Ectodermal cell (in vitro differentiated cells): ENCODE measurements around the gene MPHOSPH9.

Experiments
- H3K27ac ChIP-seq: 2 replicates; pipeline ENCODE4 v1.7.0; 2013; ENCODE audit warnings: mild to moderate bottlenecking, low read depth, low read length; ENCODE audit not compliant: insufficient read depth, poor library complexity, severe bottlenecking
- H3K27me3 ChIP-seq: 2 replicates; pipeline ENCODE4 v1.7.0; 2013; ENCODE audit warnings: mild to moderate bottlenecking, low read length; ENCODE audit not compliant: insufficient read depth, control insufficient read depth, poor library complexity, severe bottlenecking
- H3K36me3 ChIP-seq: one replicate; pipeline ENCODE4 v1.7.0; 2013; ENCODE audit warnings: low read length; ENCODE audit not compliant: control insufficient read depth, insufficient read depth
- H3K4me1 ChIP-seq: one replicate; pipeline ENCODE4 v1.7.0; 2013; ENCODE audit warnings: low read length; ENCODE audit not compliant: control insufficient read depth, insufficient read depth
- H3K4me3 ChIP-seq: 2 replicates; pipeline ENCODE4 v1.7.0; 2013; ENCODE audit warnings: low read depth, low read length, control low read depth; ENCODE audit not compliant: insufficient read depth
- H3K9me3 ChIP-seq: 2 replicates; pipeline ENCODE4 v1.7.0; 2013; ENCODE audit warnings: mild to moderate bottlenecking, low read length, moderate library complexity; ENCODE audit not compliant: control insufficient read depth
- WGBS, 2 experiments: methylation state at CpG; one replicate each; pipeline ENCODE4 v1.1.7; 2013; ENCODE audit warnings: missing lambda C conversion rate in 2 of 2; 5-methylcytosine and 5-hydroxymethylcytosine counted together

Gene MPHOSPH9

DNA sequence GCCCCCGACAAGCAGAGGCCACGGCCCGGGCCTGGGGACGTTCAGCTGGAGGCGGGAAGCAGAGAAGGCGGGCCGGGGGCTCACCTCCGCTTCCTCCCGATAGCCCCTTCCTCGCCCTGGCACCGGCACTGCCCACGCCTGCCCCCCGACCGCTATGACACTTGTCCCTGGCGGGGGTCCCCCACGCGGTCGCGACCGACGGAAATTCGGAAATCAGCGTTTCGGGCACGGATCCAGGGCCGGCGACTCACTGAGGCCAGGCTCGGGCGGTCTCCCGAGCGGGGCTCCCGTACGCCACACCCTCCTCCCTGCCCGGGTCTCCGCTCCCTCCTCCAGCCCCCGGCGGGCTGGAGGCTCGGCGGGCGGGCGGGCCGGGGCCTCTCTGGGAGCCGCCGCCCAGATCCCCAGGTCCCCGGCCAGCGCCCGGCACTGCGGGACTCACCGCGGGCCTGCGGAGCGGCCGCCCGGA, 82.6 kb downstream of the MPHOSPH9 start:
- H3K36me3 ChIP-seq = peaks cover under 1% of the 10 kb centered on the region
- H3K27ac ChIP-seq = no peak overlapping the region
- H3K9me3 ChIP-seq = no peaks in the 10 kb centered on the region
- peak overlapping the region; percentile 38 for H3K4me3 ChIP-seq
- H3K4me1 ChIP-seq = no peaks in the 10 kb centered on the region
- WGBS, 2 experiments = 1% methylated on average over 54 of the region's 54 CpGs
- peaks cover 47% of the 10 kb centered on the region for H3K27me3 ChIP-seq

DNA sequence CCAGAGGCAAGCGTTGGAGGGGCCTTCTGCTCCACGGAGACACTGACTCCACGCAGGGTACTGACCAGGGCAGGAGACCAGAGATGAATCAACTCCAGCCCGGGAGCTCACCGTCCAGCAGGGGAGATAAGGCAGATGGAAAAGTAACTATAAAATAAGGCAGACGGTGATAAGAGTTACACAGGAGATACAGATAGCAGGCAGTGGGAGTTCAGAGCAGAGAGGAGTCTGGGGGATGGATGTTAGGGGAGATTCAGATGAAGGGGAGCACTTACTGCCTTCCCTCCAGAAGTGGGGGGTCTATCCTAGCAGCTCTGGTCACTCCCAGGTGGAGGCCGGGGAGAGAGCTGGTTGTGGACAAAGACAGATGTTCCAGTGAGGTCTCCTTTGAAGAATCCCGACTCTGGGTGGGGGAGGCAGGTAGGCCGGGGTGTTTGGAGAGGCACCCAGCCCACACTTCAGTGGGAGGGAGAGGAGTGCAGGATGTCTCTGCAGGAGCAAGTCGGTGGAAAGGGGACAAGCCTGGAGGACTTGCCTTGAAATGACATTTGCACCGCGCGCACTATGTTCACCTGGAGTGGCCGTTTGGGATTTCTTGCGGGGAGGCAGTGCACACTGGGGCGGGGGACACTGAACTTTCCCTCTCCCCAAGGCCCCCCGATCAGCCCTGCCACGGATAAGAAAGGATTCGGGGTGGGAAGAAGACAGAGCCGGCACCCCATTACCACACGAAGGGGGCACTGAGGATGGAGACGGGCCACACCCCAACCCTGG, 83.3 kb downstream of the MPHOSPH9 start:
- H3K9me3 ChIP-seq = no peaks in the 10 kb centered on the region
- H3K4me1 ChIP-seq = no peaks in the 10 kb centered on the region
- 39 to 45% methylated on average over 22 of the region's 22 CpGs for WGBS, 2 experiments
- H3K36me3 ChIP-seq = no peaks in the 10 kb centered on the region
- H3K27me3 ChIP-seq = peaks cover 47% of the 10 kb centered on the region
- peak overlapping the region; percentile 38 for H3K4me3 ChIP-seq
- no peak overlapping the region for H3K27ac ChIP-seq

DNA sequence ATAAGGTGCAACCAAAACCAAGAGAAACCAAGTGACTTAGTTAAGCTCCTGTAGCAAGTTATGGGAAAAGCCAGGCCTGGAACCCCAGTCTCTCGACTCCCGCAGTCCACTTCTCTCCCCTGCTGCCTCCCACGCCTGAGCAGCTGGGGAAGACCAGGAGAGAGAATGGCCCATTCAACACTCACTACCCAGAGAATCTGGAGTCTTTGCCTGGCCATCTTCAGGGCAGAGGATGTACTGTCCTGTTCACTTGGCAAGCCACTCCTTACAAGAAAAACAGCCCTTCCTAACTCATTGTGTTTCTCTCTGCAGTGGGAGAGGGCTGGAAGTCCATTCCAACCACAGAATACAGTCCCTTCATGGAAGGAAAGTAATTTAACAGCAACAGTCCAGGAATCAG, 83.9 kb downstream of the MPHOSPH9 start:
- Histone ChIP-seq H3K27ac (no peak overlapping the region), H3K36me3 (no peaks in the 10 kb centered on the region), H3K9me3 (no peaks in the 10 kb centered on the region), H3K4me1 (no peaks in the 10 kb centered on the region), H3K4me3 (no peak overlapping the region), H3K27me3 (peaks cover 47% of the 10 kb centered on the region)
- 83 to 88% methylated on average over 3 of the region's 3 CpGs for WGBS, 2 experiments

GRCh38 chr12:123148655-123149054, 84.3 kb downstream of the MPHOSPH9 start:
- Histone ChIP-seq H3K4me1 (no peaks in the 10 kb centered on the region), H3K27ac (no peak overlapping the region), H3K9me3 (no peaks in the 10 kb centered on the region), H3K36me3 (no peaks in the 10 kb centered on the region), H3K4me3 (no peak overlapping the region), H3K27me3 (peaks cover 47% of the 10 kb centered on the region)
- 76 to 79% methylated on average over 5 of the region's 5 CpGs for WGBS, 2 experiments

DNA sequence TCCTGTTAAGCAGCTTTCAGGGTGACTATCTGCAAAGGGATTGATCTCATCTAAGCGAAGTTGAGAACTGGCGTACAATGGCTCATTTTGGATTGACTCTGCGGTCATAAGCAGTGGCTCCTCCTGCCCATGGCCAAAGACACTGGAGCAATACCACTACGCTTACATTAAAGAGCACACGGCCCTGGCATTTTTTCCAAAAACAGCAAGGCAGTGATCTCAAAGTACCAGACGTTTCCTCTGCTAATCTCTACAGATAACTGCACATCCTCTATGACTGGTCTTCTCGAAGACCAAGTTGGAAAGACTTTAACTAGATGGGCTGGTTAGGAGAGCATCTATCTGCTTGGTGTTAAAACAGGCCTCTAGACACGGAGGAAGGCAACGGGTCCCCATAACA, 84.7 kb downstream of the MPHOSPH9 start:
- Histone ChIP-seq H3K27ac (no peak overlapping the region), H3K4me1 (no peaks in the 10 kb centered on the region), H3K36me3 (no peaks in the 10 kb centered on the region), H3K27me3 (peaks cover 47% of the 10 kb centered on the region), H3K4me3 (no peak overlapping the region), H3K9me3 (no peaks in the 10 kb centered on the region)
- WGBS, 2 experiments = 82% methylated on average over 9 of the region's 9 CpGs

GRCh38 chr12:123145211-123145610, 87.7 kb downstream of the MPHOSPH9 start:
- no peak overlapping the region for H3K27ac ChIP-seq
- H3K27me3 ChIP-seq = peaks cover 31% of the 10 kb centered on the region
- H3K4me3 ChIP-seq = no peak overlapping the region
- no peaks in the 10 kb centered on the region for H3K36me3 ChIP-seq
- H3K9me3 ChIP-seq = no peaks in the 10 kb centered on the region
- 88 to 100% methylated on average over 2 of the region's 2 CpGs for WGBS, 2 experiments
- H3K4me1 ChIP-seq = peaks cover 11% of the 10 kb centered on the region

GRCh38 chr12:123143736-123144461, 89.0 kb downstream of the MPHOSPH9 start:
- 93 to 94% methylated on average over 4 of the region's 4 CpGs for WGBS, 2 experiments
- no peak overlapping the region for H3K27ac ChIP-seq
- peaks cover 19% of the 10 kb centered on the region for H3K4me1 ChIP-seq
- no peaks in the 10 kb centered on the region for H3K36me3 ChIP-seq
- peaks cover 17% of the 10 kb centered on the region for H3K27me3 ChIP-seq
- no peaks in the 10 kb centered on the region for H3K9me3 ChIP-seq
- no peak overlapping the region for H3K4me3 ChIP-seq

DNA sequence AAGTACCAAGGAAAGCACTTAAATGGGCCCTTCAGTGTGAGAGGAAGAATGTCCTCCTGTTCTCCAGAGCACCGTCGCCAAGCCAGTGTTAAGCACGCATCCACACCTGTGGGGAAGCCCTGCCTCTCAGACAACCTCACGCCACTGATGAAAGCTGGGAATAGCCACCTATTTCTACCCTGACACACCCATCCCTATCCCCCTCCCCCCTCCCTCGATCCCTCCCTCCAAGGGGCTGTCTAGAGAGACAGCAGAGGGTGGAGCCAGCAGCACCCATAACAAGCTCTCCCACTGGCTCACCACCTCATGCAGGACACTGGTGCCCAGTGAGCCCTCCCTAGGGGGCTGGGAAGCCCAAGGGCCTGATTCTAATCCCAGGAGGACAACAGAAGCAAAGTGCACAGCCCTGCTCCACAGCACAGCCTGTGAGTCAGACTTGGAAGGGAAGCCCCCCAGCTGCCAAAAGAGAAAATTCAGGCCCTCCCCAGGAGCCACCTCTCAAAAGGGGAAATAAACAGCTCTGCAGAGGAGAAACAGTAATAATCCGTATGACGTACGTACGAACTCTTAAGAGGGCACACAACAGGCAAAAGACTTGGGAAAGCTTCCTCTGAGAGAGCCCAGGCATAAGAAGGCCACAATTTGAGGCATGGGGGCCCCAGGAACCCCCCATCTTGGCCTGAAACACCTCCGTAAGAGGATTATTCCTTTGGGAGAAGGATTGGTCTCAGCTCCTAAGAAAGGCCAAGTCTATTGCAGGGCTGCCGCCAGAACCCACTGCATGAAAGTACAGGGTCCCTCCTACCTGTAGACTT, 89.8 kb downstream of the MPHOSPH9 start:
- WGBS, 2 experiments = 87 to 89% methylated on average over 10 of the region's 11 CpGs
- H3K4me3 ChIP-seq = no peak overlapping the region

GRCh38 chr12:123142518-123142840, 90.5 kb downstream of the MPHOSPH9 start:
- Histone ChIP-seq H3K36me3 (no peaks in the 10 kb centered on the region), H3K27me3 (peaks cover 4% of the 10 kb centered on the region), H3K9me3 (no peaks in the 10 kb centered on the region), H3K4me1 (peaks cover 19% of the 10 kb centered on the region), H3K27ac (no peak overlapping the region), H3K4me3 (no peak overlapping the region)
- 82 to 91% methylated on average over 5 of the region's 5 CpGs for WGBS, 2 experiments

More for the DNA sequence above, 89.8 kb downstream of the MPHOSPH9 start:
- H3K27me3 ChIP-seq = peaks cover 10% of the 10 kb centered on the region
- H3K9me3 ChIP-seq = no peaks in the 10 kb centered on the region
- H3K4me1 ChIP-seq = peaks cover 19% of the 10 kb centered on the region
- no peaks in the 10 kb centered on the region for H3K36me3 ChIP-seq
- no peak overlapping the region for H3K27ac ChIP-seq
